GM21390 (cell line): Measurements from ENCODE around the gene AGAP6.
A peak's percentile ranks its signal among the peaks of the same experiment; 100 is the strongest.
"Not testable (repeated sequence)": the region's sequence is repeated elsewhere in the genome, so short reads cannot be mapped to it uniquely, and the experiment has no call there.

ENCODE experiments used
- ATAC-seq: cut with Tn5 transposase; IDR thresholded peaks from one replicate; pipeline ENCODE4 v1.9.1; 2021; ENCODE audit not compliant: unreplicated experiment

Gene AGAP6

GRCh38 chr10:49988376-49988775 lies at the start of gene AGAP6:
Gene AGAP6 (plus strand): TSS chr10:49988406. CDS start chr10:49988716, 310 bp downstream.
- ATAC-seq, result not testable (repeated sequence)

DNA sequence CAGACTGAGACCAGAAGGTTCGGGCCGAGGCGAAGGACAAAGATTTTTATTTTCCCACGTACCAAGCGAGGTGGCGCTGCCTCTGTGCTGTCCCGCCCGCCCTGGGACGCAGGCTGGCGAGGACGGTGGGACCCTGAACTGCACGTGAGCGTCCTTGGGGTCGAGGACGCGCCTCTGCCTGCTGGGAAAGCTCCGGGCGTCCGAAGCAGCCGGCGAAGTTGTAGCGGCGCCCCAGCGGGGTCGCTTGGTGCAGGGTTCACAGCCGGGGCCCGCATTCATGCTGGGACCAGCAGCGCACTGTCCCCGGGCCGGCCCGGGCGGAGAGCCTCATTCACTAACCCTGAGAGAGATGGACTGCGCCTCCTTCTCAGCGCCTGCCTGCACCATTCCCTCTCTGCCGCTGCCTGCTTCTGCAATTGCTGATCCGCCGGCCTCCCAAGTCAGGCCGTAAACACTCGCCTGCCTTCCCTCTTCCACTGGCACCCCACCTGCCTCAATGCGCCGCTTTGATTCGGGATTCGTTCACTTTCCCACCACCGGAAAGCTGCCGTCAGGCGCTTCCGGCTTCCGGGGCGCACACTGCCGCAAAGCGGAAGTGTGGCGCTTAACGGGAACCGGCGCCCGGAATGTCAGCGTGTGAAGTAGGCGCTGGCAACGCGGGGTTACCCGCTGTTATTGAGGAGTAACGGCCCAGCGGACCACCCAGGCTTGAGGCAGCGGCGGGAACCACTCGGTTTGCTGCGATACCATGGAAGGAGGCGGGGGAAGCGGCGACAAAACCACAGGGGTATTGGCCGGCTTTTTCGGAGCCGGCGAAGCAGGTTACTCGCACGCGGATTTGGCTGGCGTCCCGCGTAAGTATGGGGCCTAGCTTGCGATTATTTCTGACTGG lies 46.5 kb upstream of the AGAP6 start, which contains the start of the genes PARG and TIMM23B:
PARG (minus strand) TSS at position 581 of the 892 bp plus-strand sequence; CDS start at position 279, 302 bp downstream.
TIMM23B (plus strand) TSS at position 607 of the 892 bp plus-strand sequence; CDS start at position 749, 142 bp downstream.
- peak; percentile 75 for ATAC-seq

GRCh38 chr10:49942339-49942705 lies 45.9 kb upstream of the AGAP6 start:
- ATAC-seq, result peak; percentile 13

- not testable (repeated sequence) for ATAC-seq
Measured at GRCh38 chr10:49943607-49944006, 44.6 kb upstream of the AGAP6 start.

- peak; percentile 75 for ATAC-seq
Measured at GRCh38 chr10:49948142-49948541, 40.1 kb upstream of the AGAP6 start.

- ATAC-seq, result not testable (repeated sequence)
Measured at GRCh38 chr10:49948737-49949136, 39.5 kb upstream of the AGAP6 start.

DNA sequence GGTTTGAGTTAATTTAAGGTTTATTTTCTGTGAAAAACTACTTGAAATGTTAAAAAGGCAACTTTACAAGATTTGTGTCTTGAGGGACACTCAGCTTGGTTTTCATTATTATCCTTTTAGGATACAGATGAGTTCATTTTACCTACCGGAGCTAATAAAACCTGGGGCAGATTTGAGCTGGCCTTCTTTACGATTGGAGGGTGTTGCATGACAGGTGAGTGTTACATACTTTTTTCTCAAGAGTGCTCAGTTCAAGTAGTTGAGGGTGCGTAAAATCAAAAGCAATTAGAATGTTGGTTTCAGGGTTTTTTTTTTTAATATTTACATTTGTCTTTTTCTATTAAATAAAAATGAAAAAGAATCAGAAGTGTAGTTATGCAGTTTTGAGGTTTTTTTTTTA lies 36.2 kb upstream of the AGAP6 start:
- ATAC-seq, result not testable (repeated sequence)

- ATAC-seq, result not testable (repeated sequence)
Measured at GRCh38 chr10:49953122-49953521, 35.1 kb upstream of the AGAP6 start.

DNA sequence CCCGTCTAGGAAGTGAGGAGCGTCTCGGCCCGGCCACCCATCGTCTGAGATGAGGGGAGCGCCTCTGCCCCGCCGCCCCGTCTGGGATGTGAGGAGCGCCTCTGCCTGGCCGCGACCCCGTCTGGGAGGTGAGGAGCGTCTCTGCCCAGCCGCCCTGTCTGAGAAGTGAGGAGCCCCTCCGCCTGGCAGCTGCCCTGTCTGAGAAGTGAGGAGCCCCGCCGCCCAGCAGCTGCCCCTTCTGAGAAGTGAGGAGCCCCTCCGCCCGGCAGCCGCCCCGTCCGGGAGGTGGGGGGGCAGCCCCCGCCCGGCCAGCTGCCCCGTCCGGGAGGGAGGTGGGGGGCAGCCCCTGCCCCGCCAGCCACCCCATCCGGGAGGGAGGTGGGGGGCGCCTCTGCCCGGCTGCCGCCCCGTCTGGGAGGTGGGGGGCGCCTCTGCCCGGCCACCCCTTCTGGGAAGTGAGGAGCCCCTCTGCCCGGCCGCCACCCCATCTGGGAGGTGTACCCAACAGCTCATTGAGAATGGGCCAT lies 17.8 kb upstream of the AGAP6 start:
- not testable (repeated sequence) for ATAC-seq

GRCh38 chr10:49971466-49971865 lies 16.7 kb upstream of the AGAP6 start:
- not testable (repeated sequence) for ATAC-seq

GRCh38 chr10:49972094-49972493 lies 16.1 kb upstream of the AGAP6 start:
- not testable (repeated sequence) for ATAC-seq

DNA sequence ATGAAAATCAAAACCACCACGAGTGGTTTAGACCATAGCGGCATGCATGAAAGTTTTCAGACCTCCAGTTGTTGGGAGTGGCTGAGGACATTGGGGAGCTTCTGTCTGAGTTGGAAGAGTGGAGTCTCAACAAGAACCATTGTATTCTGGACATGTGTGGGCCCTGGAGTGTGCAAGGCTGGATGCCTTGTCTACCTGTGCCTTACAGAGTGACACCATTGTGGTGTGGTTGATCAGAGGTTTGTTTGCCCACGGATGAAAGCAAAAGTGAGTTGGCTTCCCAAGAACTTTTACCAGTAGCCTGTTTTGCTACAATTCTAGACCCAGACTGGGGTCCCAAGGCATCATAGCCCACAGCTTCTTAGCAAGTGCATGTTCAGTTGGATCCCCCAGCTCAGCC lies 10.4 kb upstream of the AGAP6 start:
- ATAC-seq, result not testable (repeated sequence)

GRCh38 chr10:49987207-49987606 lies 999 bp upstream of the AGAP6 start:
- not testable (repeated sequence) for ATAC-seq

DNA sequence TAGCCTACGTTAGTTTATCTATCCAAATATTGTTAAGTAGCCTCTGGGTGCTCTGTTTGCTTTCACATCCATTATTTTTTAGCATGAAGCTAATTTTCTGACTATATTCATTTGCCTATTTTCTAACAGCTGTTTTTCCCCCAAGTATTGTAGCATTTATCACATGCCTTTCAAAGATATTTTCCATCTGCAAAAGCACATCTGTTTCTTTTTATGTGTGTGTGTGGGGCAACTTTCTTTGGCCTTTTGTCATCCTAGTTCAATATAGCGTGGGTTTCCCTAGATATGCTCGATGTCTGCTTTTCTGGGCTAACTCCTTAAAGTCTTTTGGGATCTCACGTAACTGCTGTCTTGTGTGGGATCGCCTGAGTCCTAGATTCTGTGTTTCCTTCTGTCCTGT lies 7.1 kb downstream of the AGAP6 start:
- not testable (repeated sequence) for ATAC-seq

GRCh38 chr10:50014024-50014423 lies 25.8 kb downstream of the AGAP6 start:
- not testable (repeated sequence) for ATAC-seq

DNA sequence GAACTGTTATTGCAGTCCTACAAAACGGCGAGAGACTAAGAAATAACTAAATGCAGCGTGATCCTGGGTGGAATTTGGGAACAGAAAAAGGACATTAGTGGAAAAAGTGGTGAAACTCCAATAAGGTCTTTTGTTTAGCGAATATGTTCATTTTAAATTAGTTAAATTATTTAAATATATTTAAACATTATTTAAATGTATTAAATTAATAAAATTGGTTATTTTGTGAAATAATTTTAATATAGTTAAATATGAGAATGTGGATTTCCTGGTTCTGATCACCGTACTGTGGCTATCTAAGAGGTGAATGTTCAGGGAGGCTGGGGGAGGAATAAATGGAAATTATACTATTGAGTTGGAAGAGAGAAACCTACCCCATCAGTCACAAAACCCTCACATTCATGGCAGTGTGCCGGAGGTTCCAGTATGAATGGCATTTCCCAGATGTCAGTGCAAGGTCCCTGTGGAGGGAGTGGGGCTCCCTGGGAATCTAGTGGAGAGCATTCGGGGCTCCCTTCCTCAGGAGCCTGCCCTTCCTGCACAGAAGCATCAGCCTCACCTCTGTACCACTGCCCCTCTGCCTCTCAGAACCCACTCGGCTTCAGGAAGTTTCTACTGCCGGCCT lies 27.5 kb downstream of the AGAP6 start:
- not testable (repeated sequence) for ATAC-seq

- ATAC-seq, result not testable (repeated sequence)
Measured at GRCh38 chr10:50016926-50017325, 28.7 kb downstream of the AGAP6 start.

DNA sequence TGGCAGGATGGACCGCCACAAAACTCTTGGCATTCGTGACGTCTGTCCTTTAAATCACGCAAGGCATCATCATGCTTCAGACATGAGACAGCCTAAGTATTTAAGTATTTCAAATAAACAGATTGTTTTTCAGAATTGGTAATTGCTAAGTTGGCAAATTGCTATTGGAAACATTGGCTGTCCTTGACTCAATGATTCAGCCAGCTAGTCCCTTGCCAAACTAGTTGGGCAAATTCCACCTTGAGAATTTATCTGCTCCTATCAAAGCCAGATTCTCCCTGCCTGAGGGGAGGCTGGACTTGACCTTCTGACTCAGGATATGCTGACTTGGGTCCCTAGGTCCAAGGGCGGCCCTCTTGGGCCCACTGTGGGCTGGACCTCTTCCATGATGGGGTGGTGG lies 29.4 kb downstream of the AGAP6 start:
- not testable (repeated sequence) for ATAC-seq

- ATAC-seq, result not testable (repeated sequence)
Measured at GRCh38 chr10:50019279-50019678, 31.1 kb downstream of the AGAP6 start.

- not testable (repeated sequence) for ATAC-seq
Measured at GRCh38 chr10:50020451-50021024, 32.3 kb downstream of the AGAP6 start.

DNA sequence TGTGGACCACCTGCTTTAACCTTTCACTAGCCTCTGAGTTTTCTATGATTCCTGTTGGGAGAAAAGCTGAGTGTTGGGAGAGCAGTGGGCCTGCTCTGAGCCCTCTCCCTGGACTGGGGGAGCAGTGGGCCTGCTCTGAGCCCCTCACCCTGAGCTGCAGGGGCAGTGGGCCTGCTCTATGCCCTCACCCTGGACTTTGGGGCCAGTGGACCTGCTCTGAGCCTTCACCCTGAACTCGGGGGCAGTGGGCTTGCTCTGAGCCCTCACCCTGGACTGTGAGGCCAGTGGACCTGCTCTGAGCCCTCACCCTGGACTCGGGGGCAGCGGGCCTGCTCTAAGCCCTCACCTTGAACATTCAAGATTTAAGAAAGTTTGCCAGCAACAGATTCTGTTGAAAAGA lies 33.4 kb downstream of the AGAP6 start:
- no peak for ATAC-seq
